HG03457 (cell line): ENCODE results near the gene PEX19.

ENCODE experiments used
- ATAC-seq: cut with Tn5 transposase; IDR thresholded peaks from one replicate; pipeline ENCODE4 v1.9.1; 2021; ENCODE audit warnings: moderate number of reproducible peaks; ENCODE audit not compliant: unreplicated experiment

The PEX19 gene

GRCh38 chr1:160277987-160278386, 6.9 kb downstream of the PEX19 start:
- ATAC-seq = no peak

- ATAC-seq = no peak
Measured at GRCh38 chr1:160277330-160277729, 7.6 kb downstream of the PEX19 start.

- no peak for ATAC-seq
Measured at GRCh38 chr1:160271025-160271424, 13.9 kb downstream of the PEX19 start.

GRCh38 chr1:160267284-160267991, 17.5 kb downstream of the PEX19 start:
- ATAC-seq = no peak

- ATAC-seq = no peak
Measured at GRCh38 chr1:160264795-160265307, 20.1 kb downstream of the PEX19 start.

GRCh38 chr1:160261893-160262794, 22.8 kb downstream of the PEX19 start, which contains the start of gene DCAF8:
Gene DCAF8, minus strand, starts transcription at chr1:160262549. Its CDS starts 18,541 bp downstream, at chr1:160244008.
- ATAC-seq = peak; percentile 64

GRCh38 chr1:160261556-160261892, 23.4 kb downstream of the PEX19 start:
- ATAC-seq = peak; percentile 24

- ATAC-seq = no peak
Measured at GRCh38 chr1:160260406-160261382, 24.2 kb downstream of the PEX19 start.

GRCh38 chr1:160258177-160258798, 26.6 kb downstream of the PEX19 start:
- ATAC-seq = no peak

- ATAC-seq = no peak
Measured at GRCh38 chr1:160257411-160258015, 27.4 kb downstream of the PEX19 start.

- no peak for ATAC-seq
Measured at GRCh38 chr1:160256396-160257046, 28.4 kb downstream of the PEX19 start.

- no peak for ATAC-seq
Measured at GRCh38 chr1:160255781-160256300, 29.1 kb downstream of the PEX19 start.

GRCh38 chr1:160251687-160252526, 33.0 kb downstream of the PEX19 start:
- ATAC-seq = no peak

GRCh38 chr1:160251011-160251410, 33.9 kb downstream of the PEX19 start:
- no peak for ATAC-seq

GRCh38 chr1:160247053-160247452, 37.9 kb downstream of the PEX19 start:
- no peak for ATAC-seq

GRCh38 chr1:160245434-160245833, 39.5 kb downstream of the PEX19 start:
- ATAC-seq = no peak

- no peak for ATAC-seq
Measured at GRCh38 chr1:160244209-160244608, 40.7 kb downstream of the PEX19 start.

- ATAC-seq = no peak
Measured at GRCh38 chr1:160243767-160244166, 41.2 kb downstream of the PEX19 start.
